Neuronal stem cell (in vitro differentiated cells): ENCODE measurements around the gene RAB1A.

Experiments
- DNase-seq: peaks from one replicate; pipeline ENCODE4 v3.0.0-alpha.2; 2013; ENCODE audit warnings: low spot score
- H2AFZ ChIP-seq: one replicate; pipeline ENCODE4 v1.6.1; 2013; ENCODE audit warnings: mild to moderate bottlenecking, low read length, inconsistent platforms
- H2AK5ac ChIP-seq: 2 replicates; pipeline ENCODE4 v1.6.1; 2013; ENCODE audit warnings: low read depth, mild to moderate bottlenecking, inconsistent platforms, low read length, moderate library complexity, mixed read lengths
- H2BK120ac ChIP-seq: 2 replicates; pipeline ENCODE4 v1.6.1; 2013; ENCODE audit warnings: low read depth, mild to moderate bottlenecking, inconsistent platforms, low read length, moderate library complexity, mixed read lengths
- H2BK12ac ChIP-seq: one replicate; pipeline ENCODE4 v1.6.1; 2013; ENCODE audit warnings: low read length, inconsistent platforms
- H2BK15ac ChIP-seq: 2 replicates; pipeline ENCODE4 v1.6.1; 2013; ENCODE audit warnings: mild to moderate bottlenecking, low read length, inconsistent platforms, mixed read lengths
- H2BK5ac ChIP-seq: one replicate; pipeline ENCODE4 v1.6.1; 2013; ENCODE audit warnings: inconsistent platforms, mild to moderate bottlenecking, low read length, moderate library complexity
- H3K14ac ChIP-seq: one replicate; pipeline ENCODE4 v1.6.1; 2013; ENCODE audit warnings: low read length, inconsistent platforms
- H3K18ac ChIP-seq: 2 replicates; pipeline ENCODE4 v1.6.1; 2013; ENCODE audit warnings: low read length, inconsistent platforms
- H3K23ac ChIP-seq: 2 replicates; pipeline ENCODE4 v1.6.1; 2013; ENCODE audit warnings: low read depth, mild to moderate bottlenecking, mixed read lengths, low read length, inconsistent platforms; ENCODE audit not compliant: poor library complexity
- H3K27ac ChIP-seq: replicated peaks from 3 replicates; pipeline ENCODE4 v1.5.1; 2013; ENCODE audit warnings: low read length, inconsistent platforms
- H3K27me3 ChIP-seq, 3 experiments: 2 replicates each; pipeline ENCODE4 v1.6.1; 2013; ENCODE audit warnings: low read length in 3 of 3, mild to moderate bottlenecking in 2 of 3, inconsistent platforms in 1 of 3, low read depth in 1 of 3, mixed read lengths in 1 of 3, moderate library complexity in 1 of 3; ENCODE audit not compliant: control insufficient read depth in 3 of 3, insufficient read depth in 3 of 3
- H3K36me3 ChIP-seq, 2 donors: replicated peaks in 1 of 2; 2 replicates each; pipeline ENCODE4 v1.6.1; 2013; ENCODE audit warnings: low read length in 2 of 2; ENCODE audit not compliant: control insufficient read depth in 2 of 2, insufficient read depth in 2 of 2
- H3K4ac ChIP-seq: 2 replicates; pipeline ENCODE4 v1.6.1; 2013; ENCODE audit warnings: inconsistent platforms, mild to moderate bottlenecking, low read length, moderate library complexity
- H3K4me1 ChIP-seq, 2 donors: 1 replicate in 1 of 2; 2 replicates in 1 of 2; pipeline ENCODE4 v1.6.1; 2013; ENCODE audit warnings: low read length in 2 of 2, low read depth in 1 of 2; ENCODE audit not compliant: control insufficient read depth in 2 of 2, insufficient read depth in 1 of 2
- H3K4me2 ChIP-seq: one replicate; pipeline ENCODE4 v1.6.1; 2013; ENCODE audit warnings: mild to moderate bottlenecking, low read length, inconsistent platforms; ENCODE audit not compliant: insufficient read depth, poor library complexity, severe bottlenecking
- H3K4me3 ChIP-seq, 2 donors: 2 replicates each; pipeline ENCODE4 v1.5.1; 2013; ENCODE audit warnings: low read length in 2 of 2, mild to moderate bottlenecking in 2 of 2, inconsistent platforms in 1 of 2, moderate library complexity in 1 of 2
- H3K79me1 ChIP-seq: one replicate; pipeline ENCODE4 v1.6.1; 2013; ENCODE audit warnings: low read depth, mild to moderate bottlenecking, inconsistent platforms, low read length, moderate library complexity
- H3K9ac ChIP-seq: one replicate; pipeline ENCODE4 v1.6.1; 2013; ENCODE audit warnings: mild to moderate bottlenecking, low read depth, low read length, inconsistent platforms; ENCODE audit not compliant: poor library complexity
- H3K9me3 ChIP-seq, 2 donors: replicated peaks in 1 of 2; 2 replicates each; pipeline versions ENCODE3 to v1.6.1; 2013; ENCODE audit warnings: low read length in 2 of 2, mild to moderate bottlenecking in 2 of 2, inconsistent platforms in 1 of 2, low read depth in 1 of 2, mixed read lengths in 1 of 2, moderate library complexity in 1 of 2; ENCODE audit not compliant: control insufficient read depth in 2 of 2, insufficient read depth in 1 of 2
- H4K8ac ChIP-seq: one replicate; pipeline ENCODE4 v1.6.1; 2013; ENCODE audit warnings: low read depth, mild to moderate bottlenecking, inconsistent platforms, low read length, moderate library complexity
- H4K91ac ChIP-seq: one replicate; pipeline ENCODE4 v1.6.1; 2013; ENCODE audit warnings: low read length, low read depth, mild to moderate bottlenecking, inconsistent platforms; ENCODE audit not compliant: poor library complexity
- whole genome bisulfite sequencing, 2 donors: extraction: QIAGEN DNeasy Blood & Tissue Kit; methylation state at CpG; one replicate each; pipeline ENCODE4 v1.1.7; 2013; ENCODE audit warnings: missing lambda C conversion rate in 2 of 2, mixed read lengths in 1 of 2; ENCODE audit not compliant: insufficient read length in 2 of 2, insufficient replicate concordance in 1 of 2; ENCODE audit errors: extremely low coverage in 2 of 2; 5-methylcytosine and 5-hydroxymethylcytosine counted together

Gene RAB1A

GRCh38 chr2:65114921-65115320 is 15.0 kb downstream of the RAB1A start:
- Histone ChIP-seq H2BK15ac (no peak overlapping the region), H4K8ac (no peak overlapping the region), H3K14ac (no peak overlapping the region), H3K4me1 (no peaks in the 10 kb centered on the region), H3K4ac (no peak overlapping the region), H3K9me3 (peaks cover 0 to 7% of the 10 kb centered on the region in 2 donors), H3K4me3 (no peak overlapping the region), H2AFZ (no peak overlapping the region), H3K18ac (no peak overlapping the region), H2BK120ac (no peak overlapping the region), H2BK12ac (no peak overlapping the region), H3K36me3 (peaks cover 0 to 11% of the 10 kb centered on the region in 2 donors), H3K79me1 (peaks cover 4% of the 10 kb centered on the region), H3K27ac (no peak overlapping the region), H4K91ac (no peak overlapping the region), H3K9ac (no peak overlapping the region), H2BK5ac (no peak overlapping the region), H2AK5ac (no peak overlapping the region), H3K27me3 (no peaks in the 10 kb centered on the region), H3K4me2 (no peak overlapping the region), H3K23ac (no peak overlapping the region)
- DNase-seq, result no peak

GRCh38 chr2:65113816-65114215 is 16.1 kb downstream of the RAB1A start:
- no peaks in the 10 kb centered on the region for H3K27me3 ChIP-seq
- H2BK5ac ChIP-seq, result no peak overlapping the region
- no peak overlapping the region for H3K4me3 ChIP-seq
- H3K14ac ChIP-seq, result no peak overlapping the region
- no peak overlapping the region for H2BK12ac ChIP-seq
- peaks cover 0 to 7% of the 10 kb centered on the region in 2 donors for H3K9me3 ChIP-seq
- peaks cover 4% of the 10 kb centered on the region for H3K79me1 ChIP-seq
- no peaks in the 10 kb centered on the region for H3K4me1 ChIP-seq
- no peak overlapping the region for H2BK120ac ChIP-seq
- no peak overlapping the region for H4K91ac ChIP-seq
- no peak overlapping the region for H3K23ac ChIP-seq
- H3K4ac ChIP-seq, result no peak overlapping the region
- no peak overlapping the region for H2AK5ac ChIP-seq
- no peak overlapping the region for H3K27ac ChIP-seq
- no peak for DNase-seq
- no CpG with 5 or more reads among the region's 2 CpGs for WGBS, 2 donors
- no peak overlapping the region for H3K18ac ChIP-seq
- no peak overlapping the region for H2BK15ac ChIP-seq
- no peak overlapping the region for H3K9ac ChIP-seq
- H2AFZ ChIP-seq, result no peak overlapping the region
- H3K36me3 ChIP-seq, result peaks cover 0 to 15% of the 10 kb centered on the region in 2 donors
- no peak overlapping the region for H3K4me2 ChIP-seq
- no peak overlapping the region for H4K8ac ChIP-seq

GRCh38 chr2:65113229-65113628 is 16.7 kb downstream of the RAB1A start:
- no peak overlapping the region for H2BK15ac ChIP-seq
- no peak overlapping the region for H3K4me2 ChIP-seq
- H2AK5ac ChIP-seq, result no peak overlapping the region
- peaks cover 4% of the 10 kb centered on the region for H3K79me1 ChIP-seq
- H2BK5ac ChIP-seq, result no peak overlapping the region
- H3K36me3 ChIP-seq, result peaks cover 0 to 20% of the 10 kb centered on the region in 2 donors
- no peaks in the 10 kb centered on the region for H3K27me3 ChIP-seq
- no CpG with 5 or more reads among the region's 4 CpGs for WGBS, 2 donors
- H3K4me1 ChIP-seq, result no peaks in the 10 kb centered on the region
- no peak overlapping the region for H3K14ac ChIP-seq
- H2BK12ac ChIP-seq, result no peak overlapping the region
- H3K9me3 ChIP-seq, result peaks cover 0 to 7% of the 10 kb centered on the region in 2 donors
- H3K4ac ChIP-seq, result no peak overlapping the region
- H3K18ac ChIP-seq, result no peak overlapping the region
- no peak overlapping the region for H4K8ac ChIP-seq
- no peak overlapping the region for H3K23ac ChIP-seq
- no peak for DNase-seq
- H3K9ac ChIP-seq, result no peak overlapping the region
- no peak overlapping the region for H2AFZ ChIP-seq
- H4K91ac ChIP-seq, result no peak overlapping the region
- no peak overlapping the region for H3K27ac ChIP-seq
- no peak overlapping the region for H2BK120ac ChIP-seq
- H3K4me3 ChIP-seq, result no peak overlapping the region

GRCh38 chr2:65112633-65113032 is 17.3 kb downstream of the RAB1A start:
- Histone ChIP-seq H3K36me3 (peaks cover 0 to 20% of the 10 kb centered on the region in 2 donors), H3K4me1 (no peaks in the 10 kb centered on the region), H2BK120ac (no peak overlapping the region), H2BK15ac (no peak overlapping the region), H3K4ac (no peak overlapping the region), H3K4me3 (no peak overlapping the region), H3K14ac (no peak overlapping the region), H3K27ac (no peak overlapping the region), H2AFZ (no peak overlapping the region), H3K9ac (no peak overlapping the region), H3K23ac (no peak overlapping the region), H2BK5ac (no peak overlapping the region), H2BK12ac (no peak overlapping the region), H4K91ac (no peak overlapping the region), H3K9me3 (peaks cover 0 to 7% of the 10 kb centered on the region in 2 donors), H3K4me2 (no peak overlapping the region), H2AK5ac (no peak overlapping the region), H4K8ac (no peak overlapping the region), H3K27me3 (no peaks in the 10 kb centered on the region), H3K18ac (no peak overlapping the region), H3K79me1 (peaks cover 4% of the 10 kb centered on the region)
- no CpG with 5 or more reads among the region's 3 CpGs for WGBS, 2 donors
- DNase-seq, result no peak
